Type B pancreatic cell (in vitro differentiated cells): Measurements from ENCODE around the gene ETV6. TPM values are rescaled to one million over a fixed set of nuclear protein-coding genes. Genes with fewer than 3 reads are reported as not detected.

ENCODE experiments used
- DNase-seq: peaks from one replicate; pipeline ENCODE4 v3.0.0; 2021; ENCODE audit warnings: mixed read lengths; ENCODE audit not compliant: unreplicated experiment; ENCODE audit errors: extremely low spot score
- H3K27ac Mint-ChIP-seq: 2 replicates; pipeline ENCODE4 v1.8.0; 2021; ENCODE audit warnings: mild to moderate bottlenecking, mixed read lengths
- H3K27me3 Mint-ChIP-seq: 2 replicates; pipeline ENCODE4 v1.8.0; 2021; ENCODE audit warnings: mixed read lengths
- H3K36me3 Mint-ChIP-seq: 2 replicates; pipeline ENCODE4 v1.8.0; 2021; ENCODE audit warnings: mixed read lengths
- H3K4me1 Mint-ChIP-seq: one replicate; pipeline ENCODE4 v1.8.0; 2021; ENCODE audit warnings: mixed read lengths; ENCODE audit not compliant: unreplicated experiment
- H3K4me3 Mint-ChIP-seq: 2 replicates; pipeline ENCODE4 v1.8.0; 2021; ENCODE audit warnings: mild to moderate bottlenecking, mixed read lengths
- H3K9me3 Mint-ChIP-seq: 2 replicates; pipeline ENCODE4 v1.8.0; 2021; ENCODE audit warnings: mixed read lengths
- total RNA-seq: library from RNA; stranded (reverse); gene quantifications from 2 replicates; pipeline ENCODE4 v1.2.1, GENCODE V29; 2021; ENCODE audit warnings: low replicate concordance
- TF ChIP-seq, protein P1 (sequence below): fragments of 200-600 bp; sonication (generic); conservative IDR thresholded peaks from 2 replicates; pipeline ENCODE4 v1.5.0; 2021; ENCODE audit warnings: antibody characterized with exemption, mild to moderate bottlenecking

Gene ETV6
- total RNA-seq, 1 donor from 2014 or later = 26.5 TPM

DNA sequence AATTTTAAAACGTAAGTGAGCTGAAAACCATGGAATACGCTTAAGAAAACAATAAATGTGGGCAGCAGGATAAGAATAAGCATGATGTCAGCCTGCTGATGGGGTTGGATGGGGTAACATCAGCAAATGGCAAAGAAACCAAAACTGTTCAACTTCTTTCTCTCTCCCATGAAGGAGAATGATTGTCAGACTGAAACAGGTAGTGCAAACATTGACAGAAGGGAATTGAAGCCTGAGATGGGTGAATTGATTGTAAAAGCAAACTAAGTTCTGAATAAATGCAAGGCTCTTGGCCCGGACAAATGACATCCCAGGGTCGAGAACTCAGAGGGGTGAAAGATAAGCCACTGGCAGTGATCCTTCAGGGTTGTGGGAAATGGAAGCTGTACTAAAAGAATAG is 182.6 kb downstream of the ETV6 start:
- Mint-ChIP-seq H3K4me1 (peaks cover 9% of the 10 kb centered on the region), H3K9me3 (no peaks in the 10 kb centered on the region), H3K4me3 (peak overlapping the region; percentile 5), H3K36me3 (peaks cover 11% of the 10 kb centered on the region), H3K27ac (peak overlapping the region; percentile 37), H3K27me3 (no peaks in the 10 kb centered on the region)
- TF ChIP-seq, protein P1, sequence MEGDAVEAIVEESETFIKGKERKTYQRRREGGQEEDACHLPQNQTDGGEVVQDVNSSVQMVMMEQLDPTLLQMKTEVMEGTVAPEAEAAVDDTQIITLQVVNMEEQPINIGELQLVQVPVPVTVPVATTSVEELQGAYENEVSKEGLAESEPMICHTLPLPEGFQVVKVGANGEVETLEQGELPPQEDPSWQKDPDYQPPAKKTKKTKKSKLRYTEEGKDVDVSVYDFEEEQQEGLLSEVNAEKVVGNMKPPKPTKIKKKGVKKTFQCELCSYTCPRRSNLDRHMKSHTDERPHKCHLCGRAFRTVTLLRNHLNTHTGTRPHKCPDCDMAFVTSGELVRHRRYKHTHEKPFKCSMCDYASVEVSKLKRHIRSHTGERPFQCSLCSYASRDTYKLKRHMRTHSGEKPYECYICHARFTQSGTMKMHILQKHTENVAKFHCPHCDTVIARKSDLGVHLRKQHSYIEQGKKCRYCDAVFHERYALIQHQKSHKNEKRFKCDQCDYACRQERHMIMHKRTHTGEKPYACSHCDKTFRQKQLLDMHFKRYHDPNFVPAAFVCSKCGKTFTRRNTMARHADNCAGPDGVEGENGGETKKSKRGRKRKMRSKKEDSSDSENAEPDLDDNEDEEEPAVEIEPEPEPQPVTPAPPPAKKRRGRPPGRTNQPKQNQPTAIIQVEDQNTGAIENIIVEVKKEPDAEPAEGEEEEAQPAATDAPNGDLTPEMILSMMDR = no peak
- DNase-seq = no peak

DNA sequence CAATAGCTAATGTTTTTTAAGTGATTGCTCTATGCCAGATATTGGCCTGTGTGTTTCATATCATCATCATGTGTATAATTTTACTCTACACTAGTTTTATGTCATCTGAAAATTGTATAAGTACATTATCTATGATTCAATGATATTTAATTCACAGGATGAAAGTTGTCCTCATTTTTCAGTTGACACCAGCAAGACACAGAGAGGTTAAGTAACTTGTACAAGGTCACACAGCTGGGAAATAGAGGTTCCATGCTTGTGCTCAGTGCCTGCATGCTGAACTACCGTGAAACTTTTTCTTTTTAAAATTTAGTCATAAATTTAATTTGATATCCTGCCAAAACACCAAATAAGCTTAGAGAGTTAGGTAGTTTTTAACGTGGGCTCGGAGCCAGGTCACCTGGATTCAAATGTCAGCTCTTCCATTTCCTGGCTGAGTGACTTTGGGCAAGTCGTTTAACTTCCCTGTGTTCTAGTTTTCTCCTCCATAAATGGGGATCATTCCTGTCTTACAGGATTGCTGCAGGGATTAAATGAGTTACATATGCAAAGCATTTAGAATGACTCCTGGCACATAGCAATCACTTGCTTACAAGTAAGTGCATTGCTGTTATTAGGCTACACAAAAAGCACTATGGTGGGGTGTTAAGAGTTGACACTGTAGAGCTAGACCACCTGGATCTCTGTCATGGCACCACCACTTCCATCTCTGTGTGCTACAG is 183.9 kb downstream of the ETV6 start:
- TF ChIP-seq, protein P1 = no peak
- peak overlapping the region; percentile 6 for H3K27ac Mint-ChIP-seq
- H3K36me3 Mint-ChIP-seq = peaks cover 16% of the 10 kb centered on the region
- peaks cover 7% of the 10 kb centered on the region for H3K4me1 Mint-ChIP-seq
- no peaks in the 10 kb centered on the region for H3K27me3 Mint-ChIP-seq
- H3K4me3 Mint-ChIP-seq = no peak overlapping the region
- DNase-seq = no peak
- H3K9me3 Mint-ChIP-seq = no peaks in the 10 kb centered on the region

DNA sequence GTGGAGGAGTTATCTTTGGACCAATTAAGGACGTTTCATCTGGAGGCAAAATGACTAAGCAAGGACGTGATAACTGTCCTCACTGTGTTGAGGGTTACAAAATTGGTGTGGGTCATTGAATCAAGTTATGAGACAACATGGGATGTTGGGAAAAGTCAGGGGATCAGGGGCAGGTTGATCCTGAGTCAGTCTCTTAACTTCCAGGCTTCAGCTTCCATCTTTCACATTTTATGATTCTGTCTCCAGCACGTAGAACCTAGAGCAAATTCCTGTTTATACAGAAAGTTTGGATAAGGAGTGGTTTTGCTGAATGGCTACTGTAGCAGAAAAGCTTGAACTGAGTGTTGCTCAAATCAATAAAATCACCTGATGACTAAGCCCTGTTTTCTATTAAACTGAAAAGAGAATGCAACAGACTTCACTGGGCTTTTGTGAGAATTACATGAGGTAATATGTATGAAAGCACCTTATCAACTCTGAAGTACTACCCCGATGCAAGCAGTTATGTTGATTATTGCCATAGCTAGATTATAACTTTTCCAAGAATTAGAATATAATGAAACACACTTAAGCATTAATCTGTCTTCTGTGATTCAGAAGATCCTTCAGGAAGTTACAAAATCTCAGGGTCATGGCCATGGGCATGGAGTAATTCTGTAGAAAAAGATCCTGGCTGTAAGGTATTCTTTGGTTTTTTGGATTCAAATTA is 184.8 kb downstream of the ETV6 start:
- Mint-ChIP-seq H3K4me1 (peaks cover 7% of the 10 kb centered on the region), H3K27me3 (no peaks in the 10 kb centered on the region), H3K36me3 (peaks cover 21% of the 10 kb centered on the region), H3K27ac (peak overlapping the region; percentile 6), H3K9me3 (no peaks in the 10 kb centered on the region), H3K4me3 (no peak overlapping the region)
- no peak for DNase-seq
- TF ChIP-seq, protein P1 = no peak

DNA sequence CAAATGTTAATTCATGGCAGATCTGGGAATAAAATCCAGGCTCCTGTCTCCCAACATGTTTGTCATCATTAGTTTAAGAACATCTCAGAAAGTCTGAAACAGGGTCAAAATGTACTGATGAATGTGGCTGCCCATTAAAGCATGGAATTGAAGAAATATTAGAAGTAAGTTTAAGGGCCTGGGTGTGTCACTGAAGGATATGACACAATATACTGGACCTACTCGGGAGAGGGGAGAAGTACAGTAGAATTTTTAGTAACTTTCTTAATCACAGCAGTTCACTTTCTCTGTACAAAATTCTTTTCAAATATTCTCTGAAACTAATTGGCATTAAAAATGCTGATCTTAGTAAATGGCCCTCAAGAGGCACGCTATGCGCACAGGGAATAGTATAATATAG is 185.5 kb downstream of the ETV6 start:
- no peaks in the 10 kb centered on the region for H3K27me3 Mint-ChIP-seq
- no peak overlapping the region for H3K4me3 Mint-ChIP-seq
- H3K36me3 Mint-ChIP-seq = peaks cover 25% of the 10 kb centered on the region
- no peak for DNase-seq
- H3K9me3 Mint-ChIP-seq = no peaks in the 10 kb centered on the region
- TF ChIP-seq, protein P1 = no peak
- H3K27ac Mint-ChIP-seq = peak overlapping the region; percentile 6
- peaks cover 7% of the 10 kb centered on the region for H3K4me1 Mint-ChIP-seq

DNA sequence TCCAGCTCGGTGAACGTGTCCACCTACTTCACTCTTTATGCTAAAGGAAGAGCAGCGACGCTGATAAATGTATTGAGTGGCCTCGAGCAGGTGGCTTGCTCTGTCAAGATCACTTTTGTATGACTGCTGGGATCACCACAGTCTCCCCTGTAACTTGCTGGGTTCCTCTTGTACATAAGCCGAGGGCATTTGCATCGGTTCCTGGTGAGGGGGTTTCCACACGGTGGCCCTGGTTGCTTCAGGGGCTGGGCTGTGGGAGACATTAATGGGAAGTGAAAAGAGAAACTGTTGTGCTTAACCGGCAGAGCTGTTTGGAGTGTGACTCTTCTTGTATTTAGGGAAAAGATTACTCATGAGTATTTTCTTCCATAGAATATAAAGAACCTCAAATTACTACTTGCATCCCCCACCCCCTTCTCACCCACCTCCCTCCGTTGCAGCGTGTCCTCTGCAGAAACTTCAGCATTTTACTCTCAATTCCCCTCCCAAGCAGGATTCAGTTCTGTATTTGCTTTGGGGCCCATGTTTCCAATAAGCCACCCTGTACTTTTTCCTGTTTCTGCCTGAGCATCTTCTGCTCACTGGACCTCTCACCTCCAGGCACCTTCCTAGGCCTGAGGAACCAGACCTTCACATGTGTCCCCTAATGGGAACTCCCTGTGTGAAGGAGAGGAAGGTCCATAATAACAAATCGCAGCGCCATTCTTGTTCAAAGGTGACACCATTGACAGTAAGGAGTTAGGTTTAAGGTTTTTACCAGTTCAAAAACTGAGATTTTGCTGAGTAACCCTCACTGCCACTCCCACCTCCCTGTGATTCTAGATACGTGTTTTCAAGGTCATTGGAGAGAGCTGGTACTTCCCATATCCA is 187.0 kb downstream of the ETV6 start:
- Mint-ChIP-seq H3K36me3 (peaks cover 41% of the 10 kb centered on the region), H3K4me3 (no peak overlapping the region), H3K9me3 (peaks cover 5% of the 10 kb centered on the region), H3K27ac (peak overlapping the region; percentile 40), H3K27me3 (no peaks in the 10 kb centered on the region), H3K4me1 (peaks cover 7% of the 10 kb centered on the region)
- no peak for DNase-seq
- TF ChIP-seq, protein P1 = no peak
